ENCODE results near the gene TM9SF3. TPM values are rescaled to one million over a fixed set of nuclear protein-coding genes. Genes with fewer than 3 reads are reported as not detected.
"Not testable (repeated sequence)": the region's sequence is repeated elsewhere in the genome, so short reads cannot be mapped to it uniquely, and the experiment has no call there.

Gene TM9SF3
- total and polyA plus RNA-seq, 2 donors (not counting 1 experiment from before 2014, with no cell fraction given), result 103 to 107 TPM

GRCh38 chr10:96578022-96578421 lies 8.8 kb downstream of the TM9SF3 start:
- H3K4me2 ChIP-seq (ENCODE audit: extremely low read depth, insufficient read depth, low read length), result no peak overlapping the region
- H3K36me3 ChIP-seq (ENCODE audit: control insufficient read depth, insufficient read depth, low read length), result no peaks in the 10 kb centered on the region
- no peaks in the 10 kb centered on the region for H3K27me3 ChIP-seq (ENCODE audit: control insufficient read depth, insufficient read depth, low read length)
- TF ChIP-seq EZH2 (IDR thresholded peaks at IDR 0.05; ENCODE audit: low read length, missing control alignments) (no peak), CTCF (conservative IDR thresholded peaks at IDR 0.05 in 1 of 2, IDR thresholded peaks at IDR 0.05 in 1 of 2; ENCODE audit: low read depth in 1 of 2, low read length in 2 of 2) (no peak)
- no peak overlapping the region for H3K4me3 ChIP-seq (replicated peaks in 1 of 4; ENCODE audit: control extremely low read depth in 1 of 4, insufficient read depth in 1 of 4, low read depth in 3 of 4, low read length in 4 of 4)
- H3K4me1 ChIP-seq (ENCODE audit: control insufficient read depth, extremely low read depth, insufficient read depth, low read length), result no peaks in the 10 kb centered on the region
- peaks cover 93% of the 10 kb centered on the region for H3K79me2 ChIP-seq (ENCODE audit: control insufficient read depth, insufficient read depth, low read length)
- peaks cover 5% of the 10 kb centered on the region for H4K20me1 ChIP-seq (ENCODE audit: control insufficient read depth, extremely low read depth, insufficient read depth, low read length)
- no peak overlapping the region for H3K27ac ChIP-seq (ENCODE audit: insufficient read depth, low read length)
- no peaks in the 10 kb centered on the region for H3K9me3 ChIP-seq (ENCODE audit: control insufficient read depth, insufficient read depth, low read depth, low read length)
- H2AFZ ChIP-seq (ENCODE audit: low read length), result no peak overlapping the region
- DNase-seq (ENCODE audit: low read depth in 2 of 2), result no peak
- H3K9ac ChIP-seq (ENCODE audit: insufficient read depth, low read length), result no peak overlapping the region

- H3K4me1 ChIP-seq (ENCODE audit: control insufficient read depth, extremely low read depth, insufficient read depth, low read length), result no peaks in the 10 kb centered on the region
- TF ChIP-seq EZH2 (IDR thresholded peaks at IDR 0.05; ENCODE audit: low read length, missing control alignments) (no peak), CTCF (conservative IDR thresholded peaks at IDR 0.05 in 1 of 2, IDR thresholded peaks at IDR 0.05 in 1 of 2; ENCODE audit: low read depth in 1 of 2, low read length in 2 of 2) (no peak)
- peaks cover 4% of the 10 kb centered on the region for H4K20me1 ChIP-seq (ENCODE audit: control insufficient read depth, extremely low read depth, insufficient read depth, low read length)
- H3K79me2 ChIP-seq (ENCODE audit: control insufficient read depth, insufficient read depth, low read length), result peaks cover 93% of the 10 kb centered on the region
- H3K27ac ChIP-seq (ENCODE audit: insufficient read depth, low read length), result no peak overlapping the region
- no peak for DNase-seq (ENCODE audit: low read depth in 2 of 2)
- H3K36me3 ChIP-seq (ENCODE audit: control insufficient read depth, insufficient read depth, low read length), result no peaks in the 10 kb centered on the region
- H3K4me3 ChIP-seq (replicated peaks in 1 of 4; ENCODE audit: control extremely low read depth in 1 of 4, insufficient read depth in 1 of 4, low read depth in 3 of 4, low read length in 4 of 4), result no peak overlapping the region
- H3K9me3 ChIP-seq (ENCODE audit: control insufficient read depth, insufficient read depth, low read depth, low read length), result no peaks in the 10 kb centered on the region
- no peak overlapping the region for H2AFZ ChIP-seq (ENCODE audit: low read length)
- no peak overlapping the region for H3K4me2 ChIP-seq (ENCODE audit: extremely low read depth, insufficient read depth, low read length)
- H3K9ac ChIP-seq (ENCODE audit: insufficient read depth, low read length), result no peak overlapping the region
- no peaks in the 10 kb centered on the region for H3K27me3 ChIP-seq (ENCODE audit: control insufficient read depth, insufficient read depth, low read length)
These were observed 9.7 kb downstream of the TM9SF3 start for GRCh38 chr10:96577069-96577468.

GRCh38 chr10:96576277-96576980 lies 10.4 kb downstream of the TM9SF3 start:
- Histone ChIP-seq H3K9ac (ENCODE audit: insufficient read depth, low read length) (no peak overlapping the region), H3K27me3 (ENCODE audit: control insufficient read depth, insufficient read depth, low read length) (no peaks in the 10 kb centered on the region), H3K36me3 (ENCODE audit: control insufficient read depth, insufficient read depth, low read length) (no peaks in the 10 kb centered on the region), H3K4me1 (ENCODE audit: control insufficient read depth, extremely low read depth, insufficient read depth, low read length) (no peaks in the 10 kb centered on the region), H3K9me3 (ENCODE audit: control insufficient read depth, insufficient read depth, low read depth, low read length) (no peaks in the 10 kb centered on the region), H4K20me1 (ENCODE audit: control insufficient read depth, extremely low read depth, insufficient read depth, low read length) (peaks cover 2% of the 10 kb centered on the region), H3K27ac (ENCODE audit: insufficient read depth, low read length) (no peak overlapping the region), H3K4me3 (replicated peaks in 1 of 4; ENCODE audit: control extremely low read depth in 1 of 4, insufficient read depth in 1 of 4, low read depth in 3 of 4, low read length in 4 of 4) (no peak overlapping the region), H2AFZ (ENCODE audit: low read length) (no peak overlapping the region), H3K79me2 (ENCODE audit: control insufficient read depth, insufficient read depth, low read length) (peaks cover 92% of the 10 kb centered on the region), H3K4me2 (ENCODE audit: extremely low read depth, insufficient read depth, low read length) (no peak overlapping the region)
- TF ChIP-seq CTCF (conservative IDR thresholded peaks at IDR 0.05 in 1 of 2, IDR thresholded peaks at IDR 0.05 in 1 of 2; ENCODE audit: low read depth in 1 of 2, low read length in 2 of 2) (no peak), EZH2 (IDR thresholded peaks at IDR 0.05; ENCODE audit: low read length, missing control alignments) (no peak)
- no peak for DNase-seq (ENCODE audit: low read depth in 2 of 2)

GRCh38 chr10:96574564-96574963 lies 12.2 kb downstream of the TM9SF3 start:
- not testable (repeated sequence) for H2AFZ ChIP-seq (ENCODE audit: low read length); H4K20me1 ChIP-seq (ENCODE audit: control insufficient read depth, extremely low read depth, insufficient read depth, low read length)

More at GRCh38 chr10:96574564-96574963, 12.2 kb downstream of the TM9SF3 start:
- H3K9ac ChIP-seq (ENCODE audit: insufficient read depth, low read length); H3K36me3 ChIP-seq (ENCODE audit: control insufficient read depth, insufficient read depth, low read length); H3K4me3 ChIP-seq (replicated peaks in 1 of 4; ENCODE audit: control extremely low read depth in 1 of 4, insufficient read depth in 1 of 4, low read depth in 3 of 4, low read length in 4 of 4); DNase-seq (ENCODE audit: low read depth in 2 of 2); H3K4me1 ChIP-seq (ENCODE audit: control insufficient read depth, extremely low read depth, insufficient read depth, low read length); H3K9me3 ChIP-seq (ENCODE audit: control insufficient read depth, insufficient read depth, low read depth, low read length); H3K27me3 ChIP-seq (ENCODE audit: control insufficient read depth, insufficient read depth, low read length); H3K27ac ChIP-seq (ENCODE audit: insufficient read depth, low read length); H3K4me2 ChIP-seq (ENCODE audit: extremely low read depth, insufficient read depth, low read length): not testable (repeated sequence)
- peaks cover 92% of the 10 kb centered on the region for H3K79me2 ChIP-seq (ENCODE audit: control insufficient read depth, insufficient read depth, low read length)
